Pancreas (tissue), 10 donors: Measurements from ENCODE around the gene PRKAR2B. TPM values are rescaled to one million over a fixed set of nuclear protein-coding genes. Genes with fewer than 3 reads are reported as not detected.
A peak's percentile ranks its signal among the peaks of the same experiment; 100 is the strongest.

Experiments used
- ATAC-seq, 4 donors: fragments of 200-7000 bp; cut with Tn5 transposase; one replicate each; pipeline versions ENCODE4 v1.8.0 to v1.9.1; 2020; ENCODE audit warnings: mild to moderate bottlenecking in 4 of 4, moderate library complexity in 4 of 4
- DNase-seq, 6 donors: peaks; one replicate each; pipeline ENCODE4 v3.0.0-alpha.2; 2020
- FAIRE-seq: peaks from 2 replicates; lab custom pipeline; 2012; peaks lifted over from hg19 to GRCh38; lab: Jason Lieb, UNC
- H3K27ac ChIP-seq, 4 donors: fragments of 200-600 bp; sonication (generic); 1 replicate in 3 of 4; 2 replicates in 1 of 4; pipeline versions ENCODE4 v1.5.0 to v1.8.0; 2020
- H3K27me3 ChIP-seq, 4 donors: fragments of 200-600 bp; one replicate each; pipeline ENCODE4 v1.8.0; 2021
- H3K36me3 ChIP-seq, 3 donors: fragments of 200-600 bp; sonication (generic) in 1 of 3; one replicate each; pipeline versions ENCODE4 v1.5.0 to v1.8.0; 2020 to 2021
- H3K4me1 ChIP-seq, 3 donors: fragments of 200-600 bp; one replicate each; pipeline ENCODE4 v1.8.0; 2021
- H3K4me3 ChIP-seq, 4 donors: fragments of 200-600 bp; sonication (generic) in 2 of 4; one replicate each; pipeline versions ENCODE4 v1.5.0 to v1.8.0; 2020 to 2021
- H3K9me3 ChIP-seq, 4 donors: fragments of 200-600 bp; one replicate each; pipeline ENCODE4 v1.8.0; 2021
- WGBS, 2 donors: extraction: QIAGEN DNeasy Blood & Tissue Kit; methylation state at CpG; one replicate each; pipeline ENCODE4 v1.1.7; 2013; 5-methylcytosine and 5-hydroxymethylcytosine counted together
- intact Hi-C, 3 donors: fragments of 100-400 bp; cut with DNase I; formaldehyde crosslinking; loops; one replicate each; pipeline versions ENCODE4 v1.11.1 to v1.14.2; 2022
- polyA plus RNA-seq, 2 donors: library from polyadenylated mRNA; stranded (reverse); fragments of 200-250 nt; gene quantifications; one replicate each; pipeline ENCODE4 v1.2.3, GENCODE V29; 2013
- total RNA-seq, 6 donors: library from RNA; stranded (reverse); fragmentation: NEBNext Ultra II Directional in 4 of 6; extraction: Animal tissue kit (Norgen Biotek cat#: 25700) in 4 of 6; gene quantifications; one replicate each; pipeline versions ENCODE4 v1.2.1 to v1.2.4, GENCODE V29; 2021 to 2023
- TF ChIP-seq, protein P1 (sequence below), 4 donors: fragments of 200-600 bp; sonication (generic) in 3 of 4; IDR thresholded peaks; one replicate each; pipeline versions ENCODE4 v1.5.0 to v1.8.0; 2021; ENCODE audit warnings: antibody characterized with exemption in 4 of 4
- donor health status: healthy with polysubstance abuse.
- donor health status: DM: no; HTN: no; CAD: no; lungs with moderate emphysema.
- donor health status: DM: no; HTN: no; CAD: no.
- donor health status: control.
- donor health status: control.
- donor health status: Bipolar disorder and iron deficiency.
- donor health status: DM: yes; HTN: yes; CAD: no.
- donor health status: DM: no; HTN: no; CAD: no.
- donor health status: DM: no; HTN: no; CAD: no.
- donor health status: DM: yes; HTN: yes; CAD: no.

PRKAR2B gene
- total and polyA plus RNA-seq, 8 donors, result 5.8 to 9.9 (median 7.6) TPM

DNA sequence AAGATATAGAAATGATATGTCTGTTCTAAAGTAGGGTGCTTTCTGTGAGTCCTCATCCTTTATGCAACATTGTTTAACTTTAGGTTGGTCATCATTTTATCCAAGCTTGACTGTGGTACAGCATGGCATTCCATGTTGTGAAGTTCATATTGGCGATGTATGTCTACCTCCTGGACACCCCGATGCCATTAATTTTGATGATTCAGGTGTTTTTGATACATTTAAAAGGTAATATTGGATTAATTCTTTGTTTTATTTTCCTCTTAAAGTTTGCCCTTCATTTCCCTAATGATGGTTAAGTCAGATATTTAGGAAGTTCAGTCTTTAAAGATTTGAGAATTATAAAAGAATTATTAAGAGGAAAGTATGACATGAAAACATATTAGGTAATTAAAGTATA, 145.6 kb downstream of the PRKAR2B start:
- Histone ChIP-seq H3K4me3 (no peak overlapping the region), H3K4me1 (peaks cover 0 to 9% (median 8%) of the 10 kb centered on the region in 3 donors), H3K27ac (no peak overlapping the region), H3K27me3 (no peaks in the 10 kb centered on the region), H3K36me3 (peaks cover 0 to 77% (median 16%) of the 10 kb centered on the region in 3 donors), H3K9me3 (no peaks in the 10 kb centered on the region)
- 94 to 97% methylated on average over 2 of the region's 2 CpGs for WGBS, 2 donors
- FAIRE-seq (no peak), DNase-seq (no peak), ATAC-seq (no peak)
- TF ChIP-seq, protein P1, sequence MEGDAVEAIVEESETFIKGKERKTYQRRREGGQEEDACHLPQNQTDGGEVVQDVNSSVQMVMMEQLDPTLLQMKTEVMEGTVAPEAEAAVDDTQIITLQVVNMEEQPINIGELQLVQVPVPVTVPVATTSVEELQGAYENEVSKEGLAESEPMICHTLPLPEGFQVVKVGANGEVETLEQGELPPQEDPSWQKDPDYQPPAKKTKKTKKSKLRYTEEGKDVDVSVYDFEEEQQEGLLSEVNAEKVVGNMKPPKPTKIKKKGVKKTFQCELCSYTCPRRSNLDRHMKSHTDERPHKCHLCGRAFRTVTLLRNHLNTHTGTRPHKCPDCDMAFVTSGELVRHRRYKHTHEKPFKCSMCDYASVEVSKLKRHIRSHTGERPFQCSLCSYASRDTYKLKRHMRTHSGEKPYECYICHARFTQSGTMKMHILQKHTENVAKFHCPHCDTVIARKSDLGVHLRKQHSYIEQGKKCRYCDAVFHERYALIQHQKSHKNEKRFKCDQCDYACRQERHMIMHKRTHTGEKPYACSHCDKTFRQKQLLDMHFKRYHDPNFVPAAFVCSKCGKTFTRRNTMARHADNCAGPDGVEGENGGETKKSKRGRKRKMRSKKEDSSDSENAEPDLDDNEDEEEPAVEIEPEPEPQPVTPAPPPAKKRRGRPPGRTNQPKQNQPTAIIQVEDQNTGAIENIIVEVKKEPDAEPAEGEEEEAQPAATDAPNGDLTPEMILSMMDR (IDR thresholded peaks at IDR 0.05), result no peak
- intact Hi-C loops, result no loop called here

DNA sequence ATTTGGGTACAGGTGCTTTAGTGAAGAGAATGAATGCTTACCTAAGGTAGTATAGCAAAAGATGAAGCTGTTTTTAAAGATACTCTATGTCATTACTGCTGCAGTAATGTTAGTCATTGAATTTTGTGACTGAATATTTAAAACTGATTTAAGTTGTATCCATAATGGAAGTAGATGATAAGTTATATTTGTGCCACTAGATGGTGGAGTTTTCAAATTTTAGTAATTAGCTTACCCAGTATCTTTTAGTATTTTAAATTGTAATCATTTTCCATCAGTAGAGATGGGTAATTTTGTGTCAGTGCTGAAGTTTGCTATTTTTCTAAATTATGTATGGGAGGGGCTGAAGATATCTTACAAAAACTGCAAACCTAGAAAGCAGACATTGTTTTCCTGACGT, 149.5 kb downstream of the PRKAR2B start:
- Histone ChIP-seq H3K27ac (no peak overlapping the region), H3K4me3 (no peak overlapping the region), H3K4me1 (peaks cover 0 to 16% (median 8%) of the 10 kb centered on the region in 3 donors), H3K27me3 (no peaks in the 10 kb centered on the region), H3K36me3 (peaks cover 0 to 74% (median 6%) of the 10 kb centered on the region in 3 donors), H3K9me3 (no peaks in the 10 kb centered on the region)
- 71 to 81% methylated on average over 1 of the region's 1 CpG for WGBS, 2 donors
- FAIRE-seq (no peak), DNase-seq (no peak), ATAC-seq (no peak)
- TF ChIP-seq, protein P1 (IDR thresholded peaks at IDR 0.05), result no peak
- intact Hi-C loops, result no loop called here

DNA sequence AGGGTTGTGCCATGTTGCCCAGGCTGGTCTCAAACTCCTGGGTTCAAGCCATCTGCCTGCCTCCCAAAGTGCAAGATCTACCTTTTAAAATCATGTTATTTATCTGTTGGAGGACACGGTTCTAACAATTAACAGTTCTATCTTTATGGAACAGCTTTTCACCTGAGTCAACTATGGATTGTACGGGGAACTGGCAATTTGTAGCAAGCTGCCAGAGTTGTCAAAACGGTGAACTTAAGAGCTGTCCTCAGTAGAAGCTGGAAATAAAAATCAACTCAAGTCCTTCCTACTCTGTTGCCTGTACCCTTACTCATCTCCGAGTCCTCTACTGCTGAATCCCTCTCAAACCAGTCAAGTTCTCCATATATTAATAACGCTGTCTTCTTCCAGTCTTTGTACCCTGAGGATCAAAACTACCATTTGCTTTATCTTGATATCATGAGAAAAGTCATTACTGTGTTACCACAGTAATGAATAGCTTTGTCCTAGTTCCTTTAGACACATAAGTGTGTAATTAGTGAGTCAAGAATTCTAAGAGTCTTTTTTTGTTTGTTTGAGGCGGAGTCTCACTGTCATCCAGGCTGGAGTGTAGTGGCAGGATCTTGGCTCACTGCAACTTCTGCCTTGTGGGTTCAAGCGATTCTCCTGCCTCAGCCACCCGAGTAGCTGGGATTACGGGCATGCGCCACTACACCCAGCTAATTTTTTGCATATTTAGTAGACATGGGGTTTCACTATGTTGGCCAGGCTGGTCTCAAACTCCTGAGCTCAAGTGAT, 152.5 kb downstream of the PRKAR2B start:
- H3K9me3 ChIP-seq, result no peaks in the 10 kb centered on the region
- H3K27me3 ChIP-seq, result no peaks in the 10 kb centered on the region
- 86 to 88% methylated on average over 10 of the region's 10 CpGs for WGBS, 2 donors
- H3K4me3 ChIP-seq, result no peak overlapping the region
- peaks cover 0 to 61% (median 2%) of the 10 kb centered on the region in 3 donors for H3K36me3 ChIP-seq
- FAIRE-seq (no peak), ATAC-seq (no peak), DNase-seq (no peak)
- peaks cover 0 to 28% (median 8%) of the 10 kb centered on the region in 3 donors for H3K4me1 ChIP-seq
- no peak overlapping the region for H3K27ac ChIP-seq
- intact Hi-C loops, result no loop called here
- TF ChIP-seq, protein P1 (IDR thresholded peaks at IDR 0.05), result no peak

DNA sequence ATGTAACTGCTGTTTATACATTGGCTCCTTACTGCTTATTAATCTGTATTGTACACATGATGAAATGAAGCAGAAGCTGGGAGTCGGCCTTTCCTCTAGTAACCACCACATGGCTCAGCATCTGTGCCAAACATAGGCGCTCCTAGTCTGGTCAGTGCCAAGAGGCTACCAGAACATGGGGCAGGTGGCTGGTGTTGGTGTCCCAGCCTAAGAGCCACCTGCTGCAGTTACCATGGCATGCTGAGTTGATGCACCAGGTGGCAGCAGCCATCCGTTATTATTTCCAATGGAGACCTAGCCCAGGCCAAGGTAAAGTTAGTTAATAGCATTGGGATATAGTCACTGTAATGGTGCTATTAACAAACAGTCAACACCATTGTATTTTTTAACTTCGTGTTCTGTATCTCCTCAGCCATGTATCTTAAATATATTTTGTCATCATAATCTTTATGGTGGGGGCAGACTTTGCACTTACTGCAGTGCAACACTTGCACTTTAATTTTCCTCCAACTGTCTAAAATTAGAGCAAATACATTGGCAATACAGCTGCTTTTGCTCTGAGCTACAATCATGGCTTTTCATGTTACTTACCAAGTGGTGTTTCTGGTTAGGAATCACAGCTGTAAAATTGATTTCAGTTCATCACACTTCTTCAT, 157.4 kb downstream of the PRKAR2B start:
- peaks cover 2 to 53% (median 11%) of the 10 kb centered on the region in 3 donors for H3K36me3 ChIP-seq
- TF ChIP-seq, protein P1 (IDR thresholded peaks at IDR 0.05), result peak; percentile 23 to 50 (median 38)
- intact Hi-C loops, result no loop called here
- H3K27ac ChIP-seq, result no peak overlapping the region
- no peak overlapping the region for H3K4me3 ChIP-seq
- H3K4me1 ChIP-seq, result peaks cover 0 to 19% (median 0%) of the 10 kb centered on the region in 3 donors
- FAIRE-seq (no peak), DNase-seq (peak; percentile 66 to 86 (median 80)), ATAC-seq (peak; percentile 93 to 98 (median 96))
- no peaks in the 10 kb centered on the region for H3K9me3 ChIP-seq
- no peaks in the 10 kb centered on the region for H3K27me3 ChIP-seq
- 20 to 26% methylated on average over 4 of the region's 4 CpGs for WGBS, 2 donors
